H1 (cell line): Measurements from ENCODE around the gene RHBDL2. TPM values are rescaled to one million over a fixed set of nuclear protein-coding genes. Genes with fewer than 3 reads are reported as not detected.
"Not testable (repeated sequence)": the region's sequence is repeated elsewhere in the genome, so short reads cannot be mapped to it uniquely, and the experiment has no call there.

Source experiments
- CTCF ChIA-PET: fragments of 300-600 bp; sonication (Branson Sonifier 250); formaldehyde crosslinking; loops from one replicate; lab custom pipeline; 2021; ENCODE audit not compliant: partially characterized antibody; lab: Charles Lee
- POLR2A ChIA-PET: fragments of 300-600 bp; sonication (Branson Sonifier 250); formaldehyde crosslinking; loops from one replicate; lab custom pipeline; 2021; ENCODE audit warnings: inconsistent platforms; ENCODE audit not compliant: partially characterized antibody; lab: Charles Lee
- DNase-seq, 2 experiments: peaks; one replicate each; pipeline versions ENCODE4 v3.0.0 to v3.0.0-alpha.2; 2010 to 2022; ENCODE audit warnings: low spot score in 2 of 2, low read depth in 1 of 2, mixed read lengths in 1 of 2
- FAIRE-seq: peaks from 2 replicates; lab custom pipeline; 2011; peaks lifted over from hg19 to GRCh38; lab: Jason Lieb, UNC
- H2AFZ ChIP-seq: 2 replicates; pipeline ENCODE4 v1.8.1; 2012; ENCODE audit warnings: low read length, inconsistent platforms
- H2AK5ac ChIP-seq: 2 replicates; pipeline ENCODE4 v1.6.1; 2013; ENCODE audit warnings: low read depth, low read length
- H2BK120ac ChIP-seq: replicated peaks from 2 replicates; pipeline ENCODE3; 2013; ENCODE audit warnings: low read depth, low read length, inconsistent platforms
- H2BK12ac ChIP-seq: 2 replicates; pipeline ENCODE4 v1.6.1; 2013; ENCODE audit warnings: low read depth, low read length
- H2BK15ac ChIP-seq: 2 replicates; pipeline ENCODE4 v1.6.1; 2013; ENCODE audit warnings: low read length
- H2BK20ac ChIP-seq: 2 replicates; pipeline ENCODE4 v1.6.1; 2013; ENCODE audit warnings: low read length
- H2BK5ac ChIP-seq: 2 replicates; pipeline ENCODE4 v1.6.1; 2013; ENCODE audit warnings: low read depth, low read length
- H3K14ac ChIP-seq: 2 replicates; pipeline ENCODE4 v1.6.1; 2013; ENCODE audit warnings: inconsistent platforms; ENCODE audit not compliant: insufficient read length
- H3K18ac ChIP-seq: 2 replicates; pipeline ENCODE4 v1.6.1; 2013; ENCODE audit warnings: low read length; ENCODE audit errors: extremely low read depth
- H3K23ac ChIP-seq: 2 replicates; pipeline ENCODE4 v1.6.1; 2013; ENCODE audit warnings: inconsistent platforms; ENCODE audit not compliant: insufficient read length
- H3K23me2 ChIP-seq: 2 replicates; pipeline ENCODE4 v1.6.1; 2013; ENCODE audit warnings: low read depth, low read length
- H3K27ac ChIP-seq: 2 replicates; pipeline ENCODE4 v1.6.1; 2011; ENCODE audit warnings: low read depth, low read length, inconsistent platforms
- H3K27me3 ChIP-seq, 4 experiments: replicated peaks in 1 of 4; 1 replicate in 1 of 4; 2 replicates in 3 of 4; pipeline versions ENCODE4 v1.6.1 to v1.8.1; 2011 to 2013; ENCODE audit warnings: low read length in 3 of 4, mild to moderate bottlenecking in 3 of 4, inconsistent platforms in 2 of 4, mixed read lengths in 2 of 4, moderate library complexity in 1 of 4; ENCODE audit not compliant: control insufficient read depth in 3 of 4, insufficient read depth in 3 of 4; ENCODE audit errors: extremely low read depth in 1 of 4
- H3K36me3 ChIP-seq, 4 experiments: 2 replicates each; pipeline versions ENCODE4 v1.6.1 to v1.8.1; 2011 to 2013; ENCODE audit warnings: mild to moderate bottlenecking in 4 of 4, low read length in 3 of 4, moderate library complexity in 2 of 4, control low read depth in 1 of 4, inconsistent platforms in 1 of 4; ENCODE audit not compliant: insufficient read depth in 4 of 4, control insufficient read depth in 2 of 4
- H3K4ac ChIP-seq: replicated peaks from 2 replicates; pipeline ENCODE3; 2013; ENCODE audit warnings: low read length, low read depth, mixed read lengths, inconsistent platforms; ENCODE audit not compliant: insufficient read length
- H3K4me1 ChIP-seq, 4 experiments: replicated peaks in 1 of 4; 1 replicate in 1 of 4; 2 replicates in 3 of 4; pipeline versions ENCODE4 v1.6.1 to v1.8.1; 2011 to 2013; ENCODE audit warnings: low read length in 3 of 4, inconsistent platforms in 2 of 4, mixed read lengths in 1 of 4; ENCODE audit not compliant: insufficient read depth in 4 of 4, control insufficient read depth in 3 of 4
- H3K4me2 ChIP-seq, 2 experiments: 2 replicates each; pipeline versions ENCODE4 v1.6.1 to v1.8.1; 2011 to 2013; ENCODE audit warnings: low read depth in 2 of 2, low read length in 2 of 2, control low read depth in 1 of 2, inconsistent platforms in 1 of 2, mild to moderate bottlenecking in 1 of 2; ENCODE audit not compliant: insufficient read depth in 1 of 2
- H3K4me3 ChIP-seq, 4 experiments: fragments of 200-600, 300-600 bp in 1 of 4; sonication (generic), shearing (Covaris generic), sonication (Bioruptor Twin) in 1 of 4; 2 replicates each; pipeline versions ENCODE4 v1.5.1 to v1.8.1; 2011 to 2016; ENCODE audit warnings: low read length in 4 of 4, low read depth in 3 of 4, control low read depth in 2 of 4, inconsistent platforms in 2 of 4, mild to moderate bottlenecking in 2 of 4, mixed read lengths in 1 of 4, moderate library complexity in 1 of 4; ENCODE audit not compliant: insufficient read depth in 2 of 4; ENCODE audit errors: extremely low read depth in 1 of 4
- H3K56ac ChIP-seq: replicated peaks from 2 replicates; pipeline ENCODE3; 2013; ENCODE audit warnings: low read depth, mild to moderate bottlenecking, mixed read lengths, low read length, inconsistent platforms; ENCODE audit not compliant: insufficient read length
- H3K79me1 ChIP-seq: 2 replicates; pipeline ENCODE4 v1.6.1; 2013; ENCODE audit warnings: low read depth, low read length, control low read depth
- H3K79me2 ChIP-seq, 2 experiments: 2 replicates each; pipeline versions ENCODE4 v1.6.1 to v1.8.1; 2012 to 2013; ENCODE audit warnings: low read length in 2 of 2, mild to moderate bottlenecking in 2 of 2, inconsistent platforms in 1 of 2; ENCODE audit not compliant: insufficient read depth in 2 of 2, control insufficient read depth in 1 of 2
- H3K9ac ChIP-seq, 4 experiments: replicated peaks in 1 of 4; 1 replicate in 1 of 4; 2 replicates in 3 of 4; pipeline versions ENCODE4 v1.6.1 to v1.8.1; 2011 to 2013; ENCODE audit warnings: low read depth in 3 of 4, low read length in 3 of 4, control low read depth in 2 of 4, mild to moderate bottlenecking in 2 of 4, moderate library complexity in 2 of 4, inconsistent platforms in 1 of 4; ENCODE audit errors: extremely low read depth in 1 of 4
- H3K9me3 ChIP-seq, 2 experiments: 2 replicates each; pipeline versions ENCODE4 v1.6.1 to v1.8.1; 2012 to 2013; ENCODE audit warnings: mild to moderate bottlenecking in 2 of 2, moderate library complexity in 2 of 2, control low read depth in 1 of 2, inconsistent platforms in 1 of 2, low read depth in 1 of 2, low read length in 1 of 2, mixed read lengths in 1 of 2; ENCODE audit not compliant: insufficient read depth in 2 of 2
- H4K20me1 ChIP-seq, 2 experiments: replicated peaks in 1 of 2; 2 replicates each; pipeline versions ENCODE3 to v1.8.1; 2011 to 2013; ENCODE audit warnings: inconsistent platforms in 2 of 2, low read length in 2 of 2, mild to moderate bottlenecking in 1 of 2; ENCODE audit not compliant: insufficient read depth in 2 of 2, control insufficient read depth in 1 of 2
- H4K5ac ChIP-seq: 2 replicates; pipeline ENCODE4 v1.6.1; 2013; ENCODE audit warnings: low read length, low read depth, mixed read lengths, inconsistent platforms; ENCODE audit not compliant: insufficient read length
- H4K8ac ChIP-seq: 2 replicates; pipeline ENCODE4 v1.8.0; 2013; ENCODE audit warnings: mild to moderate bottlenecking, moderate library complexity, low read length, inconsistent platforms; ENCODE audit not compliant: insufficient read depth; ENCODE audit errors: extremely low read depth
- H4K91ac ChIP-seq: replicated peaks from 2 replicates; pipeline ENCODE3; 2013; ENCODE audit warnings: low read length, mixed read lengths, inconsistent platforms; ENCODE audit not compliant: insufficient read length
- WGBS, 2 experiments: shearing (Covaris generic) in 1 of 2; methylation state at CpG; one replicate each; pipeline versions ENCODE4 v1.1.6 to v1.1.7; 2013 to 2015; ENCODE audit warnings: low lambda C conversion rate in 2 of 2, mixed read lengths in 2 of 2, inconsistent platforms in 1 of 2, low coverage in 1 of 2, missing lambda C conversion rate in 1 of 2; ENCODE audit not compliant: insufficient replicate concordance in 2 of 2, insufficient coverage in 1 of 2, insufficient read length in 1 of 2; ENCODE audit errors: extremely low coverage in 1 of 2, missing lambda C conversion rate in 1 of 2; 5-methylcytosine and 5-hydroxymethylcytosine counted together
- polyA plus RNA-seq, 7 experiments: library from polyadenylated mRNA; depleted of rRNA in 3 of 7; stranded (reverse) in 5 of 7; unstranded in 2 of 7; fragments of >200 nt in 5 of 7; fragments of 200-250 nt in 2 of 7; gene quantifications; 1 replicate in 5 of 7; 2 replicates in 1 of 7; 4 replicates in 1 of 7; pipeline versions ENCODE4 v1.2.1 to v1.2.3, GENCODE V29; 2011 to 2013; ENCODE audit warnings: missing spikeins in 2 of 7, mixed read lengths in 2 of 7
- small RNA-seq: library from polyadenylated mRNA; stranded (forward); fragments of <200 nt; extraction: miRNeasy Mini kit (QIAGEN cat#:217004); gene quantifications from one replicate; pipeline ENCODE3, GENCODE V24; 2013; ENCODE audit not compliant: insufficient read depth
- total RNA-seq: library from RNA; stranded (reverse); fragmentation: NEBNext Ultra II Directional; extraction: Animal tissue kit (Norgen Biotek cat#: 25700); gene quantifications from 2 replicates; pipeline ENCODE4 v1.2.1, GENCODE V29; 2021

The RHBDL2 gene
- total and polyA plus RNA-seq, 2 of the 8 experiments (the other 6 are each of a cell fraction or from before 2014, with no cell fraction given): 0.42 to 0.84 TPM

- H3K4me1 ChIP-seq, H3K79me2 ChIP-seq, H2BK120ac ChIP-seq, POLR2A ChIA-PET, H3K9me3 ChIP-seq, H3K23ac ChIP-seq, H2AFZ ChIP-seq, H2BK12ac ChIP-seq, H3K9ac ChIP-seq, H3K4me3 ChIP-seq, H3K14ac ChIP-seq, H3K27me3 ChIP-seq, FAIRE-seq, H3K23me2 ChIP-seq, H3K4ac ChIP-seq, H2AK5ac ChIP-seq, H2BK20ac ChIP-seq, H4K5ac ChIP-seq, H4K8ac ChIP-seq, H4K91ac ChIP-seq, H3K79me1 ChIP-seq, DNase-seq, H3K56ac ChIP-seq, H2BK15ac ChIP-seq, H3K18ac ChIP-seq, H3K27ac ChIP-seq, H2BK5ac ChIP-seq, H4K20me1 ChIP-seq, H3K4me2 ChIP-seq: not testable (repeated sequence)
- peaks cover 0 to 19% (median 10%) of the 10 kb centered on the region in 4 experiments; a peak in 4 of 8 replicates for H3K36me3 ChIP-seq
- CTCF ChIA-PET: interaction anchor here (0.6 to 7.9 kb wide), 4 partner anchors 14 to 799 kb away, joined by 3 to 71 read pairs (median 4); no protein-coding TSS in a partner anchor
- WGBS, 2 experiments: 88% methylated on average over 10 of the region's 10 CpGs; no CpG with 5 or more reads in 1 of the 2 experiments
Observed at GRCh38 chr1:38836316-38836715, 105.3 kb downstream of the RHBDL2 start.

Small RNA genes lying within 50 kb of the gene (small RNA-seq; reads per million reads assigned to genes)
- gene GJA9-MYCBP (not detected), gene RF00019 (not detected), gene RNU6-605P (not detected)

Other genes starting within 250 kb of the RHBDL2 start
- gene RRAGC, start 82.1 kb downstream of the RHBDL2 start, total RNA-seq: 16.5 and 18.1 TPM in 2 replicates
- gene RRAGC, start 82.1 kb downstream of the RHBDL2 start, polyA plus RNA-seq (2011; rRNA removed): 6.2 and 12.0 TPM in 2 replicates
- 36.8 and 38.2 TPM in 2 replicates for gene MYCBP, start 68.5 kb downstream of the RHBDL2 start, total RNA-seq
- gene MYCBP, start 68.5 kb downstream of the RHBDL2 start, polyA plus RNA-seq (2011; rRNA removed): 13.0 and 22.4 TPM in 2 replicates
- not detected in 2 replicates for gene GJA9, start 60.2 kb downstream of the RHBDL2 start, total RNA-seq
- not detected in 2 replicates for gene GJA9, start 60.2 kb downstream of the RHBDL2 start, polyA plus RNA-seq (2011; rRNA removed)
- 236 TPM in 2 replicates for gene AKIRIN1, start 49.4 kb upstream of the RHBDL2 start, total RNA-seq
- 117 and 148 TPM in 2 replicates for gene AKIRIN1, start 49.4 kb upstream of the RHBDL2 start, polyA plus RNA-seq (2011; rRNA removed)
- 421 and 435 TPM in 2 replicates for gene NDUFS5, start 84.5 kb upstream of the RHBDL2 start, total RNA-seq
- gene NDUFS5, start 84.5 kb upstream of the RHBDL2 start, polyA plus RNA-seq (2011; rRNA removed): 432 and 835 TPM in 2 replicates